Tibial nerve (tissue), 3 donors: Measurements from ENCODE around the gene CCDC152.

ENCODE experiments used
- POLR2A ChIP-seq, 2 donors: fragments of 450-650 bp; IDR thresholded peaks; one replicate each; pipeline ENCODE4 v1.6.1; 2017; ENCODE audit warnings: antibody characterized with exemption in 2 of 2, mild to moderate bottlenecking in 2 of 2, moderate library complexity in 2 of 2
- TF ChIP-seq, protein P1 (sequence below), 5 experiments: fragments of 200-600 bp in 3 of 5; fragments of 450-650 bp in 2 of 5; sonication (generic) in 3 of 5; IDR thresholded peaks; one replicate each; pipeline ENCODE4 v1.5.1; 2016 to 2019; ENCODE audit warnings: antibody characterized with exemption in 5 of 5, mild to moderate bottlenecking in 3 of 5, moderate library complexity in 2 of 5

DNA sequence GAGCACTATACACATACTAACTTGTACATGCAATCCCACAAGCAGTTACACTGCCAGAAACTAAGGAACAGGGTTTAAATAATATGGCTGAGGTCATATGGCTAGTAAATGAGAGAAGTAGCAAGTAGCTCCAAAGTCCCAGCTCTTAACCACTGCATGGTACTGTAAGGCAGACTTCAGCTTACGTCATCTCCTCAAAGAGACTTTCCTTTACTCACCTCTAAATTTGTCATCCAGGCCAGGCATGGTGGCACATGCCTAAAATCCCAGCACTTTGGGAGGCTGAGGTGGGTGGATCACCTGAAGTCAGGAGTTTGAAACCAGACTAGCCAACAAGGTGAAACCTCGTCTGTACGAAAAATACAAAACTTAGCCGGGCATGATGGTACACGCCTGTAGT, 75.4 kb downstream of the CCDC152 start:
- TF ChIP-seq, protein P1, sequence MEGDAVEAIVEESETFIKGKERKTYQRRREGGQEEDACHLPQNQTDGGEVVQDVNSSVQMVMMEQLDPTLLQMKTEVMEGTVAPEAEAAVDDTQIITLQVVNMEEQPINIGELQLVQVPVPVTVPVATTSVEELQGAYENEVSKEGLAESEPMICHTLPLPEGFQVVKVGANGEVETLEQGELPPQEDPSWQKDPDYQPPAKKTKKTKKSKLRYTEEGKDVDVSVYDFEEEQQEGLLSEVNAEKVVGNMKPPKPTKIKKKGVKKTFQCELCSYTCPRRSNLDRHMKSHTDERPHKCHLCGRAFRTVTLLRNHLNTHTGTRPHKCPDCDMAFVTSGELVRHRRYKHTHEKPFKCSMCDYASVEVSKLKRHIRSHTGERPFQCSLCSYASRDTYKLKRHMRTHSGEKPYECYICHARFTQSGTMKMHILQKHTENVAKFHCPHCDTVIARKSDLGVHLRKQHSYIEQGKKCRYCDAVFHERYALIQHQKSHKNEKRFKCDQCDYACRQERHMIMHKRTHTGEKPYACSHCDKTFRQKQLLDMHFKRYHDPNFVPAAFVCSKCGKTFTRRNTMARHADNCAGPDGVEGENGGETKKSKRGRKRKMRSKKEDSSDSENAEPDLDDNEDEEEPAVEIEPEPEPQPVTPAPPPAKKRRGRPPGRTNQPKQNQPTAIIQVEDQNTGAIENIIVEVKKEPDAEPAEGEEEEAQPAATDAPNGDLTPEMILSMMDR (IDR thresholded peaks at IDR 0.05): no peak
- no peak for TF ChIP-seq POLR2A (IDR thresholded peaks at IDR 0.05)
